WTC11 (cell line): ENCODE measurements around the gene FANCI.

Experiments used
- CTCF ChIP-seq: fragments of 200-600 bp; IDR thresholded peaks from 2 replicates; pipeline ENCODE4 v1.8.0; 2022; ENCODE audit warnings: antibody characterized with exemption
- E2F1 ChIP-seq: sonication (generic); formaldehyde crosslinking; IDR thresholded peaks from 2 replicates; pipeline ENCODE4 v1.8.0; 2022; ENCODE audit warnings: mild to moderate bottlenecking, missing genetic modification reagents
- E2F5 ChIP-seq: sonication (generic); formaldehyde crosslinking; IDR thresholded peaks from 2 replicates; pipeline ENCODE4 v1.8.1; 2022; ENCODE audit warnings: mild to moderate bottlenecking, moderate library complexity, missing genetic modification reagents
- ESRRA ChIP-seq: sonication (generic); formaldehyde crosslinking; IDR thresholded peaks from 2 replicates; pipeline ENCODE4 v1.8.1; 2022; ENCODE audit warnings: mild to moderate bottlenecking, missing genetic modification reagents, borderline replicate concordance
- MAX ChIP-seq: sonication (generic); formaldehyde crosslinking; IDR thresholded peaks from 2 replicates; pipeline ENCODE4 v1.8.0; 2022; ENCODE audit warnings: mild to moderate bottlenecking, missing genetic modification reagents
- MYBL2 ChIP-seq: sonication (generic); formaldehyde crosslinking; IDR thresholded peaks from 2 replicates; pipeline ENCODE4 v1.8.1; 2023; ENCODE audit warnings: mild to moderate bottlenecking, moderate library complexity, missing genetic modification reagents
- NFE2L1 ChIP-seq: sonication (generic); formaldehyde crosslinking; IDR thresholded peaks from 2 replicates; pipeline ENCODE4 v1.8.1; 2023; ENCODE audit warnings: missing genetic modification reagents
- NR3C1 ChIP-seq: sonication (generic); formaldehyde crosslinking; conservative IDR thresholded peaks from 2 replicates; pipeline ENCODE4 v1.8.1; 2023; ENCODE audit warnings: low read depth, mild to moderate bottlenecking, missing genetic modification reagents
- SOX15 ChIP-seq: fragments of 250-450 bp; sonication (Bioruptor Pico); IDR thresholded peaks from 2 replicates; pipeline ENCODE4 v1.9.0; 2021; ENCODE audit warnings: mild to moderate bottlenecking
- SP1 ChIP-seq: sonication (generic); formaldehyde crosslinking; conservative IDR thresholded peaks from 2 replicates; pipeline ENCODE4 v1.8.1; 2022; ENCODE audit warnings: missing genetic modification reagents
- USF1 ChIP-seq: sonication (generic); formaldehyde crosslinking; IDR thresholded peaks from 2 replicates; pipeline ENCODE4 v1.8.0; 2022; ENCODE audit warnings: mild to moderate bottlenecking, missing genetic modification reagents
- USF2 ChIP-seq: sonication (generic); formaldehyde crosslinking; IDR thresholded peaks from 2 replicates; pipeline ENCODE4 v1.8.1; 2023; ENCODE audit warnings: mild to moderate bottlenecking, missing genetic modification reagents, moderate library complexity
- ZNF317 ChIP-seq: sonication (generic); formaldehyde crosslinking; IDR thresholded peaks from 2 replicates; pipeline ENCODE4 v1.8.1; 2023; ENCODE audit warnings: low read depth, mild to moderate bottlenecking, moderate library complexity, missing genetic modification reagents, borderline replicate concordance

GRCh38 chr15:89199746-89200145, 44.0 kb upstream of the FANCI start:
- TF ChIP-seq MAX (CRISPR knock-in tag) = no peak
- TF ChIP-seq SOX15 (CRISPR knock-in tag) = no peak
- no peak for TF ChIP-seq CTCF
- no peak for TF ChIP-seq USF1 (CRISPR knock-in tag)
- TF ChIP-seq NR3C1 = no peak
- TF ChIP-seq ESRRA (CRISPR knock-in tag) = no peak
- TF ChIP-seq USF2 (CRISPR knock-in tag) = no peak
- no peak for TF ChIP-seq E2F1 (CRISPR knock-in tag)
- no peak for TF ChIP-seq SP1 (CRISPR knock-in tag)
- no peak for TF ChIP-seq ZNF317 (CRISPR knock-in tag)
- TF ChIP-seq NFE2L1 (CRISPR knock-in tag) = no peak
- no peak for TF ChIP-seq MYBL2 (CRISPR knock-in tag)
- TF ChIP-seq E2F5 (CRISPR knock-in tag) = no peak
